ENCODE data around the gene WAPL. TPM values are rescaled to one million over a fixed set of nuclear protein-coding genes. Genes with fewer than 3 reads are reported as not detected.
A peak's percentile ranks its signal among the peaks of the same experiment; 100 is the strongest.
"Not testable (repeated sequence)": the region's sequence is repeated elsewhere in the genome, so short reads cannot be mapped to it uniquely, and the experiment has no call there.

Gene WAPL, protein sequence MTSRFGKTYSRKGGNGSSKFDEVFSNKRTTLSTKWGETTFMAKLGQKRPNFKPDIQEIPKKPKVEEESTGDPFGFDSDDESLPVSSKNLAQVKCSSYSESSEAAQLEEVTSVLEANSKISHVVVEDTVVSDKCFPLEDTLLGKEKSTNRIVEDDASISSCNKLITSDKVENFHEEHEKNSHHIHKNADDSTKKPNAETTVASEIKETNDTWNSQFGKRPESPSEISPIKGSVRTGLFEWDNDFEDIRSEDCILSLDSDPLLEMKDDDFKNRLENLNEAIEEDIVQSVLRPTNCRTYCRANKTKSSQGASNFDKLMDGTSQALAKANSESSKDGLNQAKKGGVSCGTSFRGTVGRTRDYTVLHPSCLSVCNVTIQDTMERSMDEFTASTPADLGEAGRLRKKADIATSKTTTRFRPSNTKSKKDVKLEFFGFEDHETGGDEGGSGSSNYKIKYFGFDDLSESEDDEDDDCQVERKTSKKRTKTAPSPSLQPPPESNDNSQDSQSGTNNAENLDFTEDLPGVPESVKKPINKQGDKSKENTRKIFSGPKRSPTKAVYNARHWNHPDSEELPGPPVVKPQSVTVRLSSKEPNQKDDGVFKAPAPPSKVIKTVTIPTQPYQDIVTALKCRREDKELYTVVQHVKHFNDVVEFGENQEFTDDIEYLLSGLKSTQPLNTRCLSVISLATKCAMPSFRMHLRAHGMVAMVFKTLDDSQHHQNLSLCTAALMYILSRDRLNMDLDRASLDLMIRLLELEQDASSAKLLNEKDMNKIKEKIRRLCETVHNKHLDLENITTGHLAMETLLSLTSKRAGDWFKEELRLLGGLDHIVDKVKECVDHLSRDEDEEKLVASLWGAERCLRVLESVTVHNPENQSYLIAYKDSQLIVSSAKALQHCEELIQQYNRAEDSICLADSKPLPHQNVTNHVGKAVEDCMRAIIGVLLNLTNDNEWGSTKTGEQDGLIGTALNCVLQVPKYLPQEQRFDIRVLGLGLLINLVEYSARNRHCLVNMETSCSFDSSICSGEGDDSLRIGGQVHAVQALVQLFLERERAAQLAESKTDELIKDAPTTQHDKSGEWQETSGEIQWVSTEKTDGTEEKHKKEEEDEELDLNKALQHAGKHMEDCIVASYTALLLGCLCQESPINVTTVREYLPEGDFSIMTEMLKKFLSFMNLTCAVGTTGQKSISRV (N-terminal part only)
- total RNA-seq (10 to 100 TPM; 28.2 to 35.6 TPM), polyA plus RNA-seq (ENCODE audit: insufficient read length in 6 of 6) (10 to 100 TPM; 39.3 to 48.0 (median 45.8) TPM)
- long read RNA-seq, donor 1, partial matches to known transcripts: 5 of 5 reads
- long read RNA-seq, donor 1, other reads (novel, unspliced or antisense): 0 of 5 reads
- long read RNA-seq, donor 2: 0 reads
- long read RNA-seq, donor 3: 0 reads
- long read RNA-seq, donor 4, partial matches to known transcripts: 3 of 7 reads
- long read RNA-seq, donor 4, other reads (novel, unspliced or antisense): 3 of 7 reads
- long read RNA-seq, donor 5, full-length matches to known transcripts: 3 of 3 reads
- long read RNA-seq, donor 5, partial matches to known transcripts: 0 of 3 reads
- long read RNA-seq, donor 5, other reads (novel, unspliced or antisense): 0 of 3 reads
- long read RNA-seq, donor 6: 0 reads
- long read RNA-seq, donor 7, full-length matches to known transcripts: 1 of 1 reads
- long read RNA-seq, donor 7, partial matches to known transcripts: 0 of 1 reads
- long read RNA-seq, donor 7, other reads (novel, unspliced or antisense): 0 of 1 reads
- long read RNA-seq, donor 8, full-length matches to known transcripts: 6 of 6 reads
- long read RNA-seq, donor 8, partial matches to known transcripts: 0 of 6 reads
- long read RNA-seq, donor 8, other reads (novel, unspliced or antisense): 0 of 6 reads
- long read RNA-seq, donor 9: 0 reads
- long read RNA-seq, donor 10, partial matches to known transcripts: 7 of 7 reads
- long read RNA-seq, donor 10, other reads (novel, unspliced or antisense): 0 of 7 reads
- long read RNA-seq, donor 11, partial matches to known transcripts: 11 of 11 reads
- long read RNA-seq, donor 11, other reads (novel, unspliced or antisense): 0 of 11 reads
- long read RNA-seq, donor 12, full-length matches to known transcripts: 2 of 2 reads
- long read RNA-seq, donor 12, partial matches to known transcripts: 0 of 2 reads
- long read RNA-seq, donor 12, other reads (novel, unspliced or antisense): 0 of 2 reads

DNA sequence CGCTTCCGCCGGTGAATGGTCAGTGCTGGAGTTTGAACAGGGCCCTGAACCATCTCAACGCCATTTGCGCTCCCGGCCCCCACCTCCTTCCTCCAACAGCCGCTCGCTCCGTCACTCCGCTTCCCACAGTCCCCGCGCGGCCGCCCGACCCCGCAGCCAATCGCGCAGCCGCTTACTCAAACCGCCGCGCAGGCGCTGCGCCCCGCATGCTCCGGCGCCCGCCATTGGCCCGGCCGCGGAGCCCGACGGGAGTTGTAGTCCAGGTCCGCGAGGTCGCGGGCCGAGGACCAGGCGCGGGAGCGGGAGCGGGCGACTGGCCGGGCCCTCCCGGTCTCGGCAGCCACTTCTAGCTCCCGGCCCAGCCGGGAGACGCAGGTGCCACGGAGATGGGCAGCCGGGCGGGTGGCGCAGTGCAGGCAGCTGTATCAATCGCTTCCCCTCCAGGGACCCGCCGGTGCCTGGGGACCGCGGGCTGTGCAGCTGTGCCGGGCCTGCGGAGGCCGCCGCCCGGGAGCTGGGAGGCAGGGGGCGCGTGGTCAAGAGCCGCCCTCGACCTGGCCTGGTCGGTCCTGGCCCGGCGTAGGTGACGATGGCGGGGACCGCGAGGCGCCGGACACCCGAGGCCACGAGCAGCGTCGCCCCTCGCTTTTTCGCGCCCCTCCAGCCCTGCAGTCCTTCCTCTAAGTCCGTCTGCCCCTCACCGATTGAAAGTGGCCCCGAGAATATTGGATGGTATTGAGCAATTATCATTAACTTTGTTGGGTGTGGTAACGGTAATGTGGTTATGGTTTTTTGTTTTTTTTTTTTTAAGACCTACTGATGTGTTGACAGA, at the start of gene WAPL:
TSS of gene WAPL (minus strand) at position 115 of the 832 bp plus-strand sequence. CDS start 3,723 bp downstream, outside the sequence.
- H3K9me3 ChIP-seq: no peaks in the 10 kb centered on the region
- peaks cover 13 to 54% of the 10 kb centered on the region in 2 donors for H3K4me1 ChIP-seq
- H3K27me3 ChIP-seq: no peaks in the 10 kb centered on the region
- H3K36me3 ChIP-seq: peaks cover 0 to 12% of the 10 kb centered on the region in 2 donors
- peak within 1 kb of the TSS; percentile 91 to 99 for H3K4me3 ChIP-seq
- TF ChIP-seq, protein P1, sequence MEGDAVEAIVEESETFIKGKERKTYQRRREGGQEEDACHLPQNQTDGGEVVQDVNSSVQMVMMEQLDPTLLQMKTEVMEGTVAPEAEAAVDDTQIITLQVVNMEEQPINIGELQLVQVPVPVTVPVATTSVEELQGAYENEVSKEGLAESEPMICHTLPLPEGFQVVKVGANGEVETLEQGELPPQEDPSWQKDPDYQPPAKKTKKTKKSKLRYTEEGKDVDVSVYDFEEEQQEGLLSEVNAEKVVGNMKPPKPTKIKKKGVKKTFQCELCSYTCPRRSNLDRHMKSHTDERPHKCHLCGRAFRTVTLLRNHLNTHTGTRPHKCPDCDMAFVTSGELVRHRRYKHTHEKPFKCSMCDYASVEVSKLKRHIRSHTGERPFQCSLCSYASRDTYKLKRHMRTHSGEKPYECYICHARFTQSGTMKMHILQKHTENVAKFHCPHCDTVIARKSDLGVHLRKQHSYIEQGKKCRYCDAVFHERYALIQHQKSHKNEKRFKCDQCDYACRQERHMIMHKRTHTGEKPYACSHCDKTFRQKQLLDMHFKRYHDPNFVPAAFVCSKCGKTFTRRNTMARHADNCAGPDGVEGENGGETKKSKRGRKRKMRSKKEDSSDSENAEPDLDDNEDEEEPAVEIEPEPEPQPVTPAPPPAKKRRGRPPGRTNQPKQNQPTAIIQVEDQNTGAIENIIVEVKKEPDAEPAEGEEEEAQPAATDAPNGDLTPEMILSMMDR (IDR thresholded peaks at IDR 0.05): no peak
- peak; percentile 97 for ATAC-seq
- DNase-seq: peak; percentile 94 to 98 (median 96)
- intact Hi-C loops (cut with DNase I): no loop called here
- H3K27ac ChIP-seq: peak within 1 kb of the TSS; percentile 95 to 98

DNA sequence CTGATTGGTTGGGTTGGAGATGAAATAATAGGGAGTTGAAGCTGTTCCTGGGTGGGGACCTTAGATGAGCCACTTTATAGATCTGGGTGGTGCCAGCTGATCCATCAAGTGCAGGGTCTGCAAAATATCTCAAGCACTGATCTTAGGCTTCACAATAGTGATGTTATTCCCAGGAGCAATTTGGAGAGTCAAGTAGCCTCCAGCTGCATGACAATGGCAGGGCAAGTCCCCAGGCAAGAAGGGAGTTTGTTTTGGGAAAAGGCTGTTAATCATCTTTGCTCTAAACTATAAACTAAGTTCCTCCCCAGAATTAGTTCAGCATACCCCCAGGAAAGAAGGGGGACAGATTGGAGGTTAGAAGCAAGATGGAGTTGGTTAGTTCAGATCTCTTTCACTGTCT, 47.7 kb upstream of the WAPL start:
- ATAC-seq (no peak), DNase-seq (no peak)
- TF ChIP-seq, protein P1 (IDR thresholded peaks at IDR 0.05): no peak
- Histone ChIP-seq H3K36me3 (no peaks in the 10 kb centered on the region), H3K9me3 (peaks cover 0 to 7% of the 10 kb centered on the region in 2 donors), H3K27me3 (no peaks in the 10 kb centered on the region), H3K27ac (no peak overlapping the region), H3K4me1 (no peaks in the 10 kb centered on the region), H3K4me3 (no peak overlapping the region)
- intact Hi-C loops (cut with DNase I): no loop called here

DNA sequence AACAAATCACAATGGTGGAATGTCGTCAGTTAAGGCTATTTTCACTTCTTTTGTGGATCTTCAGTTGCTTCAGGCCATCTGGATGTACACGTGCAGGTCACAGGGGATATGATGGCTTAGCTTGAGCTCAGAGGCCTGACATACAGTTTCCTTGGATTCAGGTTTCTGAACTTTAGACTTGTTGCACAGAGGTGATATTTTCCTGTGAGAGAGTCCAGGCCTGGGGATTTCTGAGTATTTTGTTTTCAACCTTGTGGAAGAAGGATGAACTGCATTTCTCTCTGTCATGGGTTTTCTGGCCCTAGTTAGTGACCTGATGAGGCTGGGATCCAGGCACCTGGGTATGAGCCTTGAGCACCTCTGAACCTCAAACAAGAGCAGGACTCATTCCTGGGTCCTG, 44.9 kb upstream of the WAPL start:
- H3K27ac ChIP-seq; H3K36me3 ChIP-seq; H3K27me3 ChIP-seq; H3K4me3 ChIP-seq; DNase-seq; ATAC-seq; intact Hi-C loops (cut with DNase I); H3K9me3 ChIP-seq; H3K4me1 ChIP-seq: not testable (repeated sequence)

DNA sequence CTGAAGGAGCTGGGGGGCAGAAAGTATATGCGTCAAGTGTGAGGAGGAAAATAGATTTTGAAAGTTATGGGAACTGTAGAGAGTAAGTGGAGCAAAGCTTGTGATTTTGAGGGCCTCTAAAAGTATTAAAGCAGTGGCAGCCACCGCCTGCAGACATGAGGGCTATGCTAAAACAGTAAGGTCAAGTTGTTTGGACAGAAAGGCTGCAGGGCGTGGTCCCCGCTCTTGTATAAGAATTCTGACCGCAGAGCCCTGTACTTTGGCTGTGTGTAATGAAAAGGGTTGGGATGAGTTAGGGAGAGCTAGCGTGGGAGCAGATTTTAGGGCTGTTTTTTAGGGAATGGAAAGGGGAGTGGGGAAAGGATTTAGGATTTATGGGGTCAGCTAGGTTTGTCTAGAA, 41.7 kb upstream of the WAPL start:
- ATAC-seq (peak; percentile 60), DNase-seq (peak in 1 of 4 donors; percentile 49)
- intact Hi-C loops (cut with DNase I); H3K4me1 ChIP-seq; H3K27me3 ChIP-seq; H3K9me3 ChIP-seq; H3K27ac ChIP-seq; H3K4me3 ChIP-seq; H3K36me3 ChIP-seq: not testable (repeated sequence)

DNA sequence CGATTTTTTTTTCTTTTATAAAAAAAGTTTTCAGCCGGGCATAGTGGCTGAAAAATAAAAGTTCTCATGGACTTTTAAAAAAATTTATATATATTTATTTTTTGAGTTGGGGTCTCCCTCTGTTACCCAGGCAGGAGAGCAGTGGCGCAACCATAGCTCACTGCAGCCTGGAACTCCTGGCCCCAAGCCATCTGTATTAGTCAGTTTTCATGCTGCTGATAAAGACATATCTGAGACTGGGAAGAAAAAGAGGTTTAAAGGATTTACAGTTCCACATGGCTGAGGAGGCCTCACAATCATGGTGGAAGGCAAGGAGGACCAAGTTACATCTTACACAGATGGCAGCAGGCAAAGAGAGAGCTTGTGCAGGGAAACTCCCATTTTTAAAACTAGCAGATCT, 37.1 kb upstream of the WAPL start:
- H3K27me3 ChIP-seq; H3K4me1 ChIP-seq; intact Hi-C loops (cut with DNase I); H3K36me3 ChIP-seq; H3K4me3 ChIP-seq; H3K9me3 ChIP-seq; DNase-seq; H3K27ac ChIP-seq; ATAC-seq: not testable (repeated sequence)

All from left lung (tissue), 14 donors.